AG04450 (cell line): Measurements from ENCODE around the gene PDXP. TPM values are rescaled to one million over a fixed set of nuclear protein-coding genes. Genes with fewer than 3 reads are reported as not detected.

Experiments used
- CTCF ChIA-PET: fragments of 300-600, 350-600 bp; formaldehyde crosslinking; extraction: SDS; loops from one replicate; lab custom pipeline; 2022; ENCODE audit warnings: antibody characterized with exemption, inconsistent platforms; lab: Charles Lee
- POLR2A ChIA-PET: fragments of 350-600 bp; formaldehyde crosslinking; extraction: SDS; loops from one replicate; lab custom pipeline; 2021; ENCODE audit warnings: antibody characterized with exemption, inconsistent platforms; lab: Yijun Ruan, JAX
- DNase-seq: peaks from one replicate; pipeline ENCODE4 v3.0.0-alpha.2; 2011; ENCODE audit warnings: low read depth, low spot score
- H3K27ac ChIP-seq: one replicate; pipeline ENCODE4 v1.5.1; 2012; ENCODE audit warnings: low read depth, low read length, control low read depth
- H3K27me3 ChIP-seq: one replicate; pipeline ENCODE4 v1.6.0; 2012; ENCODE audit warnings: low read length; ENCODE audit not compliant: control insufficient read depth, insufficient read depth
- H3K4me3 ChIP-seq: 2 replicates; pipeline ENCODE4 v1.5.1; 2011; ENCODE audit warnings: mild to moderate bottlenecking, low read depth, low read length, control low read depth
- H3K9me3 ChIP-seq: 2 replicates; pipeline ENCODE4 v1.5.1; 2012; ENCODE audit warnings: low read length; ENCODE audit not compliant: control insufficient read depth, insufficient read depth
- polyA plus RNA-seq: library from polyadenylated mRNA; depleted of rRNA; stranded (reverse); fragments of >200 nt; gene quantifications from 2 replicates; pipeline ENCODE4 v1.2.3, GENCODE V29; 2011
- TF ChIP-seq, protein P1 (sequence below): IDR thresholded peaks from 2 replicates; pipeline ENCODE4 v1.5.1; 2011; ENCODE audit warnings: low read depth, low read length, control low read depth, inconsistent platforms

PDXP gene
- polyA plus RNA-seq, 1 experiment, result 11.7 TPM

DNA sequence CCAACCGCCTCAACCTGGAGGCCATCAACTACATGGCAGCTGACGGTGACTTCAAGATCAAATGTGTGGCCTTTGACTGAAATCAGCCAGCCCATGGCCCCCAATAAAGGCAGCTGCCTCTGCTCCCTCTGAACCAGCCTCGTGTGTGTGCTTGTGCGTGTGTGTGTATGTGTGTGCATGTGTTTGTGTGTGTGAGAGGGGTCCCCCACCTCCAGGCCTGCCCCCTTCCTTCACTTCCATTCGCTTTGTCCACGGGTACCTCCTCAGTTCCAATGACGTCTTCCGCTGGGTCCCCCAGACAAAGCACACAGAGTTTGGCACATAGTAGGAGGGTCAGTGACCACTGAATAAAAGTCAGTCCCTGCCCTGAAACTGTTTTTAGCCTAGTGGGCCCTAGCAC is 21.1 kb downstream of the PDXP start:
- TF ChIP-seq, protein P1, sequence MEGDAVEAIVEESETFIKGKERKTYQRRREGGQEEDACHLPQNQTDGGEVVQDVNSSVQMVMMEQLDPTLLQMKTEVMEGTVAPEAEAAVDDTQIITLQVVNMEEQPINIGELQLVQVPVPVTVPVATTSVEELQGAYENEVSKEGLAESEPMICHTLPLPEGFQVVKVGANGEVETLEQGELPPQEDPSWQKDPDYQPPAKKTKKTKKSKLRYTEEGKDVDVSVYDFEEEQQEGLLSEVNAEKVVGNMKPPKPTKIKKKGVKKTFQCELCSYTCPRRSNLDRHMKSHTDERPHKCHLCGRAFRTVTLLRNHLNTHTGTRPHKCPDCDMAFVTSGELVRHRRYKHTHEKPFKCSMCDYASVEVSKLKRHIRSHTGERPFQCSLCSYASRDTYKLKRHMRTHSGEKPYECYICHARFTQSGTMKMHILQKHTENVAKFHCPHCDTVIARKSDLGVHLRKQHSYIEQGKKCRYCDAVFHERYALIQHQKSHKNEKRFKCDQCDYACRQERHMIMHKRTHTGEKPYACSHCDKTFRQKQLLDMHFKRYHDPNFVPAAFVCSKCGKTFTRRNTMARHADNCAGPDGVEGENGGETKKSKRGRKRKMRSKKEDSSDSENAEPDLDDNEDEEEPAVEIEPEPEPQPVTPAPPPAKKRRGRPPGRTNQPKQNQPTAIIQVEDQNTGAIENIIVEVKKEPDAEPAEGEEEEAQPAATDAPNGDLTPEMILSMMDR, result no peak
- CTCF ChIA-PET, result interaction anchor here (1.0 to 10.2 kb wide), 3 partner anchors 18 to 118 kb away, joined by 3 to 101 read pairs (median 13); no protein-coding TSS in a partner anchor
- POLR2A ChIA-PET, result interaction anchor here (0.7 to 4.1 kb wide), 5 partner anchors 16 to 71 kb away, joined by 3 to 38 read pairs (median 3); partner anchors contain the start of gene GGA1
- DNase-seq, result no peak
- Histone ChIP-seq H3K9me3 (no peaks in the 10 kb centered on the region; the same call in 1 of the 2 replicates), H3K27me3 (no peaks in the 10 kb centered on the region), H3K4me3 (peak overlapping the region; percentile 13; the same call in 1 of the 2 replicates), H3K27ac (peak overlapping the region; percentile 65)

DNA sequence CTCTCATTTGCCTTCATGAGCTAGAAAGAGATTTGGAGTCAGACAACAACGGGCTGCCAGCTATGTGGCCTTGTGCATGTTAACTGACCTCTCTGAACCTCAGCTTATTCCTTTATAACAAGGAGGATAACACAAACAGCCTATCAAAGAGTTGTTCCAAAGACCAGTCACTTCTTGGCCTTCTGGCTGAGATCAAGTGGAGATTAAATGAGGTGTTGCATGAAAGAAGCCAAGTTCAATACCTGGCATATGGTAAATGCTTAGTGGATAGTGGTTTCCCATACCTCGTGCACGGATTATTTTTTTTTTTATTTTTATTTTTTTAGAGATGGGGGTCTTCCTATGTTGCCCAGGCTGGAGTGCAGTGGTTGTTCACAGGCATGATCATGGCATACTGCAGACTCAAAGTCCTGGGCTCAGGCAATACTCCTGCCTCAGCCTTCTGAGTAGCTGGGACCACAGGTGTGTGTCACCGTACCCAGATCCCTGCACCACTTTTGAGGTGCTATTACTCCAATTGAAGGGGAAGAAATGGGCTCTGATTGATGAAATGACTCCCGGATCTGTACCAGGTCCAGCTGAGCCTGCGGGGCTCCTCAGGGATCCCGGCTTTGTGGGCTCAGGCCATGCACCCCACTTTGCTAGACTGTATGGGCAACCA is 21.8 kb downstream of the PDXP start:
- CTCF ChIA-PET, result interaction anchor here (1.0 to 10.2 kb wide), 6 partner anchors 19 to 119 kb away, joined by 3 to 101 read pairs (median 5); no protein-coding TSS in a partner anchor
- TF ChIP-seq, protein P1, result no peak
- H3K4me3 ChIP-seq, result no peak overlapping the region
- DNase-seq, result no peak
- POLR2A ChIA-PET, result interaction anchor here (0.7 to 4.1 kb wide), 6 partner anchors 16 to 72 kb away, joined by 3 to 38 read pairs (median 4); partner anchors contain the start of gene GGA1
- peak overlapping the region; percentile 70 for H3K27ac ChIP-seq
- no peaks in the 10 kb centered on the region; the same call in 1 of the 2 replicates for H3K9me3 ChIP-seq
- H3K27me3 ChIP-seq, result no peaks in the 10 kb centered on the region

DNA sequence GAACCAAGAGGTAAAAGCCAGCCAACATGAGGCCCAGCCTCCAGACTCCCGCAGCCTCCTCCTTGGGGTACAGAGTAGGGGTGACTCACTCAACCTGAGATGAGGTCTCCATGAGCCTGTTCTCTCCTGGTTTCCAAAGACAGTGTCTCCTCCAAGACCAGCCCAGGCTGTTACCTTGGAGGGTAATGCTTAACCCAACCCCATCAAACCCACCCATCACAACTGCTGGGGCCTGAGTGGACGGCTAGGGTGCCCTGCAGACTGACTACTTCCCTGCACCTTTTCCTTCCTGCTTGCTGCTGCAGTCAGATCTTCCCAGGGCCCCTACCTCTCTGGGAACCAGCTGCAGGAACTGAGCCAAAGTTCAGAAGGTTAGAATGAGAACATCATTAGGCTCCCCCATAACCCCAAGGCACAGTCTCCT is 22.5 kb downstream of the PDXP start:
- TF ChIP-seq, protein P1, result no peak
- Histone ChIP-seq H3K27me3 (no peaks in the 10 kb centered on the region), H3K9me3 (no peaks in the 10 kb centered on the region; the same call in 1 of the 2 replicates), H3K27ac (peak overlapping the region; percentile 70), H3K4me3 (no peak overlapping the region)
- ChIA-PET POLR2A (interaction anchor here (1.0 to 4.1 kb wide), 5 partner anchors 19 to 73 kb away, joined by 4 to 38 read pairs (median 14); partner anchors contain the start of genes GGA1 and PDXP), CTCF (interaction anchor here (0.6 to 10.2 kb wide), 10 partner anchors 11 to 57 kb away, joined by 3 to 101 read pairs (median 5); no protein-coding TSS in a partner anchor)
- no peak for DNase-seq

DNA sequence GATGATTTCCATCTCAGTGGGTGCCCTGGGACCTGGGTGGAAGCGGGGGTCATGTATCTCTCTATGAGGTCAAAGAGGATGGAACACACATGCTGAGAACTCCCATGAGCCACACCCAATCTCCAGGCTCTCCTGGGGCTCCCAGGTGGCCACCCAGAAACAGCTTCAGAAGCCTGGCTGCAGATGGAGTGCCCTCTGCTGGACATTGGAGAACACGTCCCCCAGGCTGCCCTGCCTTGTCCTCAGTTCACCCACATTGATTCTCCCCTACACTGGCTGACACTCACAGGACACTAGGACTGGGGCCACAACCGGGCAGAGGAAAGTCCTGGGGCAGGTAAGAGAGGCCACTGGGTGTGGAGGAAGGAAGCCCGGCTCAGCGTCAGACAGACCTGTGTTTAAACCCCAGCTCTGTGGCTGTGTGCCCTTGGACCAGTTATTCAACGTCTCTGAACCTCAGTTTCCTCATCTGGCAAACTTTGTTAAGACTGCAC is 23.1 kb downstream of the PDXP start:
- no peak for DNase-seq
- H3K27me3 ChIP-seq, result no peaks in the 10 kb centered on the region
- POLR2A ChIA-PET, result interaction anchor here (0.6 to 4.1 kb wide), 6 partner anchors 19 to 74 kb away, joined by 3 to 38 read pairs (median 10); partner anchors contain the start of genes GGA1 and PDXP
- peak overlapping the region; percentile 70 for H3K27ac ChIP-seq
- no peak overlapping the region for H3K4me3 ChIP-seq
- no peaks in the 10 kb centered on the region; the same call in 1 of the 2 replicates for H3K9me3 ChIP-seq
- TF ChIP-seq, protein P1, result peak; percentile 96
- CTCF ChIA-PET, result interaction anchor here (0.6 to 10.2 kb wide), 11 partner anchors 12 to 58 kb away, joined by 3 to 101 read pairs (median 5); no protein-coding TSS in a partner anchor
